ENCODE measurements around the gene NOTCH2NLA. TPM values are rescaled to one million over a fixed set of nuclear protein-coding genes. Genes with fewer than 3 reads are reported as not detected.
A peak's percentile ranks its signal among the peaks of the same experiment; 100 is the strongest.
"Not testable (repeated sequence)": the region's sequence is repeated elsewhere in the genome, so short reads cannot be mapped to it uniquely, and the experiment has no call there.

Gene NOTCH2NLA
- 34.8 TPM for total RNA-seq
- polyA plus RNA-seq (ENCODE audit: insufficient read depth in 1 of 8, insufficient read length in 8 of 8, low replicate concordance in 1 of 8): 10 to 100 TPM in 7 of 8 donors, 1 to 10 TPM in 1; 7.1 to 32.2 (median 23.6) TPM
- long read RNA-seq, donor 1, partial matches to known transcripts: 0 of 1 reads
- long read RNA-seq, donor 1, other reads (novel, unspliced or antisense): 0 of 1 reads
- long read RNA-seq, donor 2, partial matches to known transcripts: 0 of 1 reads
- long read RNA-seq, donor 2, other reads (novel, unspliced or antisense): 0 of 1 reads
- long read RNA-seq, donor 3, partial matches to known transcripts: 0 of 2 reads
- long read RNA-seq, donor 3, other reads (novel, unspliced or antisense): 0 of 2 reads
- long read RNA-seq, donor 4, partial matches to known transcripts: 0 of 1 reads
- long read RNA-seq, donor 4, other reads (novel, unspliced or antisense): 0 of 1 reads
- long read RNA-seq, donor 5, transcript NOTCH2NLA-201 (5 exons, 1,874 nt): major isoform, 8 of 18 reads
- long read RNA-seq, donor 5, partial matches to known transcripts: 10 of 18 reads
- long read RNA-seq, donor 5, other reads (novel, unspliced or antisense): 0 of 18 reads
- long read RNA-seq, donor 6, partial matches to known transcripts: 0 of 3 reads
- long read RNA-seq, donor 6, other reads (novel, unspliced or antisense): 0 of 3 reads
- long read RNA-seq, donor 7, partial matches to known transcripts: 0 of 2 reads
- long read RNA-seq, donor 7, other reads (novel, unspliced or antisense): 0 of 2 reads
- long read RNA-seq, donor 8, partial matches to known transcripts: 0 of 3 reads
- long read RNA-seq, donor 8, other reads (novel, unspliced or antisense): 0 of 3 reads
- long read RNA-seq, donor 9, partial matches to known transcripts: 0 of 1 reads
- long read RNA-seq, donor 9, other reads (novel, unspliced or antisense): 0 of 1 reads
- long read RNA-seq, donor 10, transcript NOTCH2NLA-201 (5 exons, 1,874 nt): major isoform, 11 of 11 reads
- long read RNA-seq, donor 10, partial matches to known transcripts: 0 of 11 reads
- long read RNA-seq, donor 10, other reads (novel, unspliced or antisense): 0 of 11 reads
- long read RNA-seq, donor 11, transcript NOTCH2NLA-201 (5 exons, 1,874 nt): major isoform, 6 of 6 reads
- long read RNA-seq, donor 11, partial matches to known transcripts: 0 of 6 reads
- long read RNA-seq, donor 11, other reads (novel, unspliced or antisense): 0 of 6 reads

DNA sequence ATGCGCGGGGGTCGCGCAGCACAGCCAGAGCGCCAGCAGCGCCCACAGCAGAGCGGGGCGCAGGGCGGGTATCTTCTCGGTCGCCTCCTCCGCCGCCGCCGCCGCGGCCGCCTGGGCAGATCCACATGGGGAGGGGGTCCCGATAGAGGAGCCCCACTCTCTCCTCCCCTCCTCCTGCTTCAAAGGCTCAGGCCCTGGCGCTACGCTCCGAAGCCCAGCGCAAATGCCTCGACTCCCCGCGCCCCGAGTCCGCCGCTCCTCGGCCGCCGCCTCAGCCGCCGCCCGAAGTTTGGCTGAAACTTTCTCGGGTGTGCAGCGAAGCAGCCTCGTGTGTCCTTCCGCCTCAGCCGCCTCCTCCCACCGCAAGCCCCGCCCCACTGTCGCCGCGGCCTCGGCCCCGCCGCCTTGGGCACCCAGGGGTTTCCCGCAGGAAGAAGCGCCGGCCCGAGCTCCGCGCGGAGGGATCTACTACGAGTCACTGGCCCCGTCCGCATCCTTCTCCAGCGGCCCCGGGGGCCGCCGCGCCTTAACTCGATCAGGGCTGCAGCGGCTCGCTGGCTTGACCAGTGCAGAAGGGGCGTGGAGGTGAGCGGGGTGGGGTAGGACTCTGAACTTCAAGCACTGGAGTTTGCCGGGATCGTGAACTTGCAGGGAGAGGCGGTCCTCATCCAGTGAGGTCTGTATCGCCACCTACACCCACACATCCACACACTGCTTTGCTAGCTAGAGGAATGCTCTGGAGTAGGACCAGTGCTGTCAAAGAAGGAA lies at the start of gene NOTCH2NLA:
TSS of gene NOTCH2NLA (minus strand) at position 312 of the 768 bp plus-strand sequence. CDS start 39,684 bp downstream, outside the sequence.
- H3K36me3 ChIP-seq (ENCODE audit: control insufficient read depth, insufficient read depth, low read length); H3K4me1 ChIP-seq (ENCODE audit: control insufficient read depth, insufficient read depth, low read length); DNase-seq; H3K27me3 ChIP-seq (ENCODE audit: control insufficient read depth, insufficient read depth, low read length); H3K9me3 ChIP-seq (replicated peaks; ENCODE audit: control insufficient read depth, low read depth, low read length): not testable (repeated sequence)
- WGBS (ENCODE audit: insufficient coverage): no CpG with 5 or more reads among the region's 72 CpGs
- peak within 1 kb of the TSS; percentile 42 for H3K4me3 ChIP-seq (ENCODE audit: low read length)
- peak within 1 kb of the TSS; percentile 35 for H3K27ac ChIP-seq (ENCODE audit: low read length)

GRCh38 chr1:146278346-146278745 lies 49.5 kb upstream of the NOTCH2NLA start:
- not testable (repeated sequence) for DNase-seq; H3K4me1 ChIP-seq (ENCODE audit: control insufficient read depth, insufficient read depth, low read length); H3K27ac ChIP-seq (ENCODE audit: low read length); H3K36me3 ChIP-seq (ENCODE audit: control insufficient read depth, insufficient read depth, low read length); H3K4me3 ChIP-seq (ENCODE audit: low read length); H3K27me3 ChIP-seq (ENCODE audit: control insufficient read depth, insufficient read depth, low read length); H3K9me3 ChIP-seq (replicated peaks; ENCODE audit: control insufficient read depth, low read depth, low read length)
- WGBS (ENCODE audit: insufficient coverage): no CpG with 5 or more reads among the region's 3 CpGs

DNA sequence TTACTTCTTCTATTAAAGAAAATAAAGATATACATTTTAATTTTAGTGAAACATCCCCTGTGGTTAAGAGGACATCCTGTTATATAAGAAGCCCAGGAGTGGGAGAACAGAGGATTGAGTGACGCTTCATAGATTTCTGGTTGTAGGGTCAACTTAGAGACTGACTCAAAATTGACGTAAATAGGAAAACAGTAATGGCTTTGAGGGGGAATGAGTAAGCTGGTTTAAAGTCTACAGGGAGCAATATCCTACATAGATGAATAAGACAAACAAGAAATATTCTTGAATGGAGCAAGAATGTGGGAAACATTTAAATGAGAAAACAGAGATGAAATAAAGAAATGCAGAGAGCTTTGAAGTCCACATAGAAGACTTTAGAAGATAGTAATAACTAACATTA lies 48.3 kb upstream of the NOTCH2NLA start:
- not testable (repeated sequence) for DNase-seq; H3K4me3 ChIP-seq (ENCODE audit: low read length); H3K27ac ChIP-seq (ENCODE audit: low read length); H3K4me1 ChIP-seq (ENCODE audit: control insufficient read depth, insufficient read depth, low read length); H3K36me3 ChIP-seq (ENCODE audit: control insufficient read depth, insufficient read depth, low read length); H3K9me3 ChIP-seq (replicated peaks; ENCODE audit: control insufficient read depth, low read depth, low read length); H3K27me3 ChIP-seq (ENCODE audit: control insufficient read depth, insufficient read depth, low read length)
- no CpG with 5 or more reads among the region's 2 CpGs for WGBS (ENCODE audit: insufficient coverage)

DNA sequence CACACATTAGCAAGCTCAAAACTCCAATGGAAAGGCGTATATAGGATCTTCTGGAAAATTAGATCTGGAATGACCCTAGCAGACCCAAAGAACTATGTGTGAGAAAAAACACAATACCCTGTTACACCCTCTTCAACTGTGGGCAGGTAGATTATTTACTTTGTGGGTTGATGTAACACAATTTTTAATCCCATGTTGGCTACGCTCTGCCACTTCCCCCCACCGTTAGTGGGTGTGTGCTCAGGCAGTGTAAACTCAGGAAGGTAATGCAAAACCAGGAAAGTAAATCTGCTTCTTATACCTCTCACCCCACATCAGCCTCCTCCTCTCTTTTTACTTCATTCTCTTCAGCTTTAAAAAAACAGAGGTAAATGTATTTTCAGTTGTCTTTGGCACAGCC lies 45.3 kb upstream of the NOTCH2NLA start:
- not testable (repeated sequence) for H3K9me3 ChIP-seq (replicated peaks; ENCODE audit: control insufficient read depth, low read depth, low read length); H3K27me3 ChIP-seq (ENCODE audit: control insufficient read depth, insufficient read depth, low read length); H3K36me3 ChIP-seq (ENCODE audit: control insufficient read depth, insufficient read depth, low read length); H3K27ac ChIP-seq (ENCODE audit: low read length); DNase-seq; H3K4me3 ChIP-seq (ENCODE audit: low read length); H3K4me1 ChIP-seq (ENCODE audit: control insufficient read depth, insufficient read depth, low read length)
- WGBS (ENCODE audit: insufficient coverage): no CpG with 5 or more reads among the region's 3 CpGs

DNA sequence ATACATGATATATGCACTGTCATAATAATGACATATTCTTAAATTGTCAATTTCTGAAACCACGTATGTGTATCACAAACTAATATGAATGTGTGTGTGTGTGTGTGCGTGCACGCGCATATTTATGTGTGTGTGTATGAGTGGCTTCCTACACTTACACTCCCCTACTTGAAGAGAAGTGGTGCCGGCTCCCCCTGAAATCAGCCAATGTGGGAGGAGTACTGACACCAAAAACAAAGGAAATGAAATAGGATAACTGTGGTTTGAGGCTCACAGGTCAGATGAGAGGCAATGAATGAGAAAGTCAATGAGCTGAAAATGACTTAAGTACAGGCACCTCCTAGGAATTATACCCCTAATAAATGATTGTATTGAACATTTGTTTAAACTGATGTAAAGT lies 44.4 kb upstream of the NOTCH2NLA start:
- not testable (repeated sequence) for H3K4me1 ChIP-seq (ENCODE audit: control insufficient read depth, insufficient read depth, low read length); H3K27me3 ChIP-seq (ENCODE audit: control insufficient read depth, insufficient read depth, low read length); H3K9me3 ChIP-seq (replicated peaks; ENCODE audit: control insufficient read depth, low read depth, low read length); H3K4me3 ChIP-seq (ENCODE audit: low read length); H3K36me3 ChIP-seq (ENCODE audit: control insufficient read depth, insufficient read depth, low read length); DNase-seq; H3K27ac ChIP-seq (ENCODE audit: low read length)
- no CpG with 5 or more reads among the region's 5 CpGs for WGBS (ENCODE audit: insufficient coverage)

- no CpG with 5 or more reads among the region's 3 CpGs for WGBS (ENCODE audit: insufficient coverage)
- H3K4me1 ChIP-seq (ENCODE audit: control insufficient read depth, insufficient read depth, low read length); H3K27ac ChIP-seq (ENCODE audit: low read length); H3K36me3 ChIP-seq (ENCODE audit: control insufficient read depth, insufficient read depth, low read length); DNase-seq; H3K4me3 ChIP-seq (ENCODE audit: low read length); H3K27me3 ChIP-seq (ENCODE audit: control insufficient read depth, insufficient read depth, low read length); H3K9me3 ChIP-seq (replicated peaks; ENCODE audit: control insufficient read depth, low read depth, low read length): not testable (repeated sequence)
These were observed 43.9 kb upstream of the NOTCH2NLA start for GRCh38 chr1:146272734-146273133.

GRCh38 chr1:146271977-146272376 lies 43.2 kb upstream of the NOTCH2NLA start:
- not testable (repeated sequence) for H3K36me3 ChIP-seq (ENCODE audit: control insufficient read depth, insufficient read depth, low read length); H3K27me3 ChIP-seq (ENCODE audit: control insufficient read depth, insufficient read depth, low read length); DNase-seq; H3K9me3 ChIP-seq (replicated peaks; ENCODE audit: control insufficient read depth, low read depth, low read length); H3K4me1 ChIP-seq (ENCODE audit: control insufficient read depth, insufficient read depth, low read length); H3K27ac ChIP-seq (ENCODE audit: low read length); H3K4me3 ChIP-seq (ENCODE audit: low read length)
- WGBS (ENCODE audit: insufficient coverage): no CpG with 5 or more reads among the region's 2 CpGs

DNA sequence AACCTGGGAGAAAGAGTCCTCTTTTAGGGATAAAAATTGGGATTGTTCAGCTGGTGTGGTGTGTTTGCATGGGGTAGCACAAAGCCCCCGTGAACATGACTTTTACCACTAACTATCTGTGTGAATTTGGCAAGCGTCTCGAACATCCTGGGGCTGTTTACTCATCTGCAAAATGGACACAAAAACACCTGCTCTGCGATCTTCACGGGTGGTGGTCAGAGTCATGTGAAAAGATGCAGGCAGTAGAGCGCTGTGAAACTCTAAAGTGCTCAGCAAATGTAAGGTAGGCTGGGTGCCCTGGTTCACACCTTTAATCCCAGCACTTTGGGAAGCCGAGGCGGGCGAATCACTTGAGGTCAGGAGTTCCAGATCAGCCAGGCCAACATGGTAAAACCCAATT lies 41.3 kb upstream of the NOTCH2NLA start:
- not testable (repeated sequence) for H3K4me3 ChIP-seq (ENCODE audit: low read length); H3K27ac ChIP-seq (ENCODE audit: low read length); H3K27me3 ChIP-seq (ENCODE audit: control insufficient read depth, insufficient read depth, low read length); H3K36me3 ChIP-seq (ENCODE audit: control insufficient read depth, insufficient read depth, low read length); H3K4me1 ChIP-seq (ENCODE audit: control insufficient read depth, insufficient read depth, low read length); DNase-seq; H3K9me3 ChIP-seq (replicated peaks; ENCODE audit: control insufficient read depth, low read depth, low read length)
- WGBS (ENCODE audit: insufficient coverage): no CpG with 5 or more reads among the region's 9 CpGs

GRCh38 chr1:146266179-146266748 lies 37.4 kb upstream of the NOTCH2NLA start:
- not testable (repeated sequence) for H3K36me3 ChIP-seq (ENCODE audit: control insufficient read depth, insufficient read depth, low read length); H3K27ac ChIP-seq (ENCODE audit: low read length); H3K9me3 ChIP-seq (replicated peaks; ENCODE audit: control insufficient read depth, low read depth, low read length); H3K4me3 ChIP-seq (ENCODE audit: low read length); H3K4me1 ChIP-seq (ENCODE audit: control insufficient read depth, insufficient read depth, low read length); DNase-seq; H3K27me3 ChIP-seq (ENCODE audit: control insufficient read depth, insufficient read depth, low read length)
- no CpG with 5 or more reads among the region's 2 CpGs for WGBS (ENCODE audit: insufficient coverage)
